GM21717 (cell line): ENCODE results near the gene SAFB2.

Experiments used
- ATAC-seq: cut with Tn5 transposase; IDR thresholded peaks from one replicate; pipeline ENCODE4 v1.9.1; 2021; ENCODE audit warnings: mild to moderate bottlenecking, moderate library complexity; ENCODE audit not compliant: unreplicated experiment

SAFB2 gene

DNA sequence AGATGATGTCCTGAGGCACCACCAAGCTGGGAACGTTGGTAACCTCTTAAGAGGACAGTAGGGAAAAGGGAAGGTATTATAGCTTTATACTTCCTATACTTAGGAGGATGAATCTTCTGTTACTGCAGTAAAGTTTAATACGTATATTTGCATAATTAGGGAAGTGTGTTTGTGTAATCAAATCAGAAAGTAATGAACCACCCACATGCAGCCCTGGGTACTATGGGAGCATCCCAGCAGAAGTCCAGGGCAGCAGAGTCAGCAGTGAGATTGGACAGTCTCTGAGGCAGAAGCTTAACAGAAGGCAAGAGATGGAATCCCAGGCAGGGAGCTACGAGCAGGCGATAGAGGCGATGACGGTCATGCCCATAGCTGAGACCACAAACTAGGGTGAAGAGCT, 12.9 kb upstream of the SAFB2 start:
- no peak for ATAC-seq

- ATAC-seq, result no peak
Measured at GRCh38 chr19:5632657-5633056, 10.1 kb upstream of the SAFB2 start.

DNA sequence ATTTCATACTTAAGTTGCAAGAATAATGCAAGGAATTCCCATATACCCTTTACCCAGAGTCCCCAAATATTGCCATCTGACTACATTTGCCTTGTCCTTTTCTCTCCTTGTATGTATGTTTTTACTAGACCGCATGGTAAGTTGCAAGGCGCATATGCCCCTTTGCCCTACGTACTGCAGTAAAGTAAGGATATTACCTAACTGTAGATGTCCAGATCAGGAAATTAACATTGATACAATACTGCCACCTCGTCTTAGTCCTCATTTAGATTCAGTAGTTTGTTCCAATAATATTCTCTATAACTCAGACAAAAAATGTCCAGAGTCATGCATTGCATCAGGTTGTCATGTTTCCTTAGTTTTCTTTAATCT, 9.7 kb upstream of the SAFB2 start:
- no peak for ATAC-seq

DNA sequence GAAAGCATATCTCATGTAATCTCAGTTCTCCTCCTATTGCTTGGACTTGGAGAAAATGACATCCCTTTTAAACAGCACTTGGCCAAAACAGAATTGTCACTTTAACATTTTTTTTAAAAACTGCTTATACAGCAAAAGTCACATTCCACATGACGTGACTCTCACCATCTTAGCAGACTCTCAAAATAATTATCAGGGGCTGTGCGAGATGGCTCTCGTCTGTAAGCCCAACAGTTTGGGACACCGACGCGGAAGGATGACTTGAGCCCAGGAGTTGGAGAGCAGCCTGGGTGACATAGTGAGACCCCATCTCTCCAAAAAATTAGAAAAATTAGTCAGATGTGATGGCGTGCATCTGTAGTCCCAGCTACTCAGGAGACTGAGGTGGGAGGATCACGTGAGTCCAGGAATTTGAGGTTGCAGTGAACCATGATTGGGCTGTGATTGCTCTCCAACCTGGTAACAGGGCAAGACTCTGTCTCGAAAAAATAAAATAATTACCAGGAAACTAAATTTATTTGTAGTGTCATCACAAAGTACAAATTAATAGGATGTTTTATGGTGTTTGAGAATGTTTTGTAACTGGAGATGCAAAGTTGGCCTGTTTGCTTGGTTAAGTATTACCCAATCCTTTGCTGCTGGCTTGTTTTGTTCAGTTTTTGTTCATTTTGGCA, 9.1 kb upstream of the SAFB2 start:
- no peak for ATAC-seq

DNA sequence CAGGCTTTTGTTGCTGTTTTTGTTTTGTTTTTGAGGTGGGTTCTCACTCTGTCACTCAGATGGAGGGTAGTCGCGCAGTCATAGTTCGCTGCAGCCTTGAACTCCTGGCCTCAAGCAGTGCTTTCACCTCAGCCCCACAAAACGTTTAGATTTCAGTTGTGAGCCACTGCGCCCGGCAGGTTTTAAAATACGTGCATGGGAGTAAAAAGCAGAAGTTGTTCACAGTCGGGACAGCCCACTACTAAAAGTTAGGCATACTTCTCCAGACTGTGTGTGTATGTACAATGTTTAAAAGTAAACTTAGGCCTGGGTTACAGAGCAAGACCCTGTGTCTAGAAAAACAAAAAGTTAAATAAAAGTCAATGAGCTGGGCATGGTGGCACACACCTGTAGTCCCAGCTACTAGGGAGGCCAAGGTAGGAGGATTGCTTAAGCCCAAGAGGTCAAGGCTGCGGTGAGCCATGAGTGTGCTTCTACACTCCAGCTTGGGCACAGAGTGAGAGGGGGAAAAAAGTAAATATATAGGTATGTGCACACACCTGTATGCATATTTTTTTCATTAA, 6.4 kb upstream of the SAFB2 start:
- ATAC-seq, result no peak

DNA sequence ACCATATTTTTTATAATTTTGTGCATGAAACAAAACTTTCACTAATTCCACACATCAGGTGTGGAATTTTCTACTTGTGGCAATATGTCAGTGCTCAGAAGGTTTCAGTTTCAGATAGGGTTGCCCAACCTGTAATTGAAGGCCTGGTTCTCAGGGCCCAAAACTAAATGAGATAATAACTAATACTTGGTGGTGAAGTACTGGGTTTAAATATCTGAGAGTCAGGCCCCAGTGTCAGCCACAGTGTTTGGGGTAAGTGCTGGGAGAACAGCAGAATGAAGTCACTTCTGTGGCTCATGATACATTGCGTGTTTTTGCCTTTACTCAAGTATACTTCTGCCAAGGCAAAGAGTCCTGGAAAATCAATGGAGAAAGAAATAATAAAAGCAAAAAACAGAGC, 5.9 kb upstream of the SAFB2 start:
- ATAC-seq, result no peak

DNA sequence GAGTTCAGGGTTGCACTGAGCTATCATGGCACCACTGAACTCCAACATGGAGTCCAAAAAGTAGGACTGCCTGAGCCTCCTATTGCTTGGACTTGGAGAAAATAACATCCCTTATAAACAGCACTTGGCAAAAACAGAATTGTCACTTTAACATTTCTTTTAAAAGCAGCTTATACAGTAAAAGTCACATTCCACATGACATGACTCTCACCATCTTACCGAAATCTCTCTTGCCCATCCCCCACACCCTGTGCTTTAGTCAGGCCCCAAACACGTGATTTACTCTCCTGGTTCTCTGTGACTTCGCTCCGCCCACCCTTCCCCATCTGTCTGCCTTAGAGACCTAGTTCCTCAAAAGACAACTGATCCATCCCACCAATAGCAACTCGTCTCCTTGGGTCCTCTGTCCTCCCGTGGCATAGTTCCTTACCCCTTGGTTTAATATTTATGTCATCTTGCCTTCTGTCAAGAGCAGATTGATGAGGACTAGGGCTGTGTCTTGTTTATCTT, 4.9 kb upstream of the SAFB2 start:
- ATAC-seq, result no peak

DNA sequence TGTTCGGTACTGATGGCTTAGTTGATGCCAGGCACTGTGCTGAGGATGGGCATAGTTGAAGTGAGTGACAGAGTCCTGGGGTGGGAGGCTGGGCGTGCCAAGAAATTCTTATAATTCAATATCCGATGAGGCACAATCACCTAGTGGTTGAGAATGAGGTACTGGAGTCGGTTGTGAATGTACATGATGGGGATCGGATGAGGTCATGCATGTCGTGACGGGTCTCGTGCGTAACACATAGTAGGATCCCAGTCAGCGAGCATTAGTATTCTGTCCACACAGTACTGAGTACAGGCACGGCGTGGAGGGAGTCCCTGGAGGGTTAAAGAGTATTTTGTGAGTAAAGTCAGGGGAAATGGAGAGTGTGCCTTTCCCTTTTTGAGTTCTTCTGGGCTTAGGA, 3.1 kb upstream of the SAFB2 start:
- ATAC-seq, result no peak

- ATAC-seq, result no peak
Measured at GRCh38 chr19:5624741-5625278, 2.2 kb upstream of the SAFB2 start.

GRCh38 chr19:5624018-5624663, 1.6 kb upstream of the SAFB2 start:
- ATAC-seq, result no peak

DNA sequence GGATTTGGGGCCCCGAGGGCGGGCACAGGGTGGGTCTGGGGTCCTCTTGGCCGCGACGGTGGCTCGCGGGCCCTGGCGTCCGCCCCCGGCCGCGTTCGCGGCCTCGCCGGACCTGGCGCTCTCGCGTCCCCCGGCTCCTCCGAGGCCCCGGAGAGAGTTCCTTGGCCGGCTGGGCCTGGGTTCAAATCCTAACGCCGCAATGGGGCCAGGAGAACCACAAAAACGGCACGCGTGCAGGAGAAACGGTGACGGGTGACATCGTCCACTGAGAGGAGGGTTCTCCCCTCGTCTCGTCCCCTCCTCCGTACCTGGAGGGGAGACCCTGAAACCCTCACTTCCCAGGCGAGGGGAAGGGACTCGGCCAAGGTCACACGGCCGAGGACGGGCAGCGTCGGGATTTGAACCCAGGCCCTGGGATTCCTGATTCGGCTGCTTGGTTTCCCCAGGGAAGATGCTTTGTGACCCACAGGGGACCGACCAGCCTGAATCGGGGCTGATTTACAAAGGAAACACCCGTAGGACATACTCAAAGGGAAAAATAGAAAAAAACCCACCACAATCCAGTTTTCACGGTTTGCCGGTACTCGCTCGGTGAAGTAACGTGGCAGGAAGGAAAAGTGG, 931 bp upstream of the SAFB2 start:
- ATAC-seq, result peak; percentile 7

GRCh38 chr19:5621945-5622464, 571 bp downstream of the SAFB2 start:
- peak; percentile 6 for ATAC-seq

GRCh38 chr19:5621311-5621944, 1.1 kb downstream of the SAFB2 start:
- no peak for ATAC-seq

DNA sequence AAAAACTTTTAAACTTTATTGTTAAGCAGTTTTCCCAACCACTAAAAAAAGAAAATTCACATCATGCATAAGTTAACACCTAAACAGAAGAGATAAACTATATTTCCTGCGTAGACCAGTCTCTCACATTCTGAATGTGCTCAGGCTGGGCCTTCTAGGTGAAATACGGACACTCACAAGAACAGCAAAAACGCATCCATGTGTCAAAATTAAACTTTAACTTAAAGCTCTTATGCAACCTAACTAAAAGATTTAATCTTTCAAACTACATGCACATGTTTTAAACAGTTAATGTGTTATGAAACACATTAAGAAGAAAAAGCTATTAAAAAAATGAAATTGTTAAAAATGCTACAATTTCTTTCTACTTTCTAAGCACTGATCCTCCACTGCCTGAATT, 2.6 kb downstream of the SAFB2 start:
- ATAC-seq, result no peak

- no peak for ATAC-seq
Measured at GRCh38 chr19:5618591-5618990, 4.0 kb downstream of the SAFB2 start.

- ATAC-seq, result no peak
Measured at GRCh38 chr19:5617080-5617479, 5.5 kb downstream of the SAFB2 start.

- no peak for ATAC-seq
Measured at GRCh38 chr19:5615756-5616327, 6.7 kb downstream of the SAFB2 start.

DNA sequence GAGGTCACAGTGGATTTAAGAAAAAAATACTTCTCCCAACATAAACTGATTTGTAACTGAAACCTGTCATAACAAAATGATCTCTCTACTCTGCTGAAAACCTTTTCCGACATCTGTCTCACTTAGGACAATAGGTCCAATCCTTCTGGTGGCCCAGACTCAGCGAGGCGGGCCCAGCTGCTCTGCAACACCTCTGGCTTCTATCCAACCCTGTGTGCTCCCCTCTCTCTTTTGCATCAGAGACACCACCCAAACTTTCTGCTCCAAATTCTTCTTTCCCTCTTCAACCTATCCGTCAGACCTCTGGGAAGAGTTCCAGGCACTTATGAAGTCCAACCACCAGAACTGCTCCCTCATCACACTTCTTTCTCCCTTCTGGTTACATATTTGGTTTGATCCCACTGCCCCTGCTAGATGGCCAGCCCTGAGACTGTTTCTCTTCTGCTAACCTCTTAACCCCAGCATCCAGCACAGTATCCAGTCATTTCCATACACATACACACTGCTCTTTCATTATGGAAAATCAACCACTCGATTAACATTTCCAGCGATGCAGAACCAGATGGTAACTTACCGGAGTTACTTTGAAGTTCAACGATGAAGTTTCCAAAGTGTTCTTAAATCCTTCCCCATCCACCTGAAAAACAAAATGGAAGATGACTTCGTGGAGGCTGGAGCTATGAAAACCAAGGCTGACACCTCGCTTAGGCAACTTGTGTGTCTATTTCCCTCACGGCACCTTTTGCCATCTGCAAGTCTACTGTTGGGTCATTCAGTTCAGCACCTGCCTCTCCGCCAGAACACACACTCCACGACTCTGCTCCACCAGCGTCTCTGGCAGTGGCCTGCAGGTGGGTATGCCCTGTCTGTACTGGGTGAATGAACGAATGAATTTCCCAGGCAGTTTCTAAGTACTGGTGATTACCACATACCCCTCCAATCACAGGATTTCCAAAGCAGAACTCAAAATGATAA, 9.4 kb downstream of the SAFB2 start:
- no peak for ATAC-seq

DNA sequence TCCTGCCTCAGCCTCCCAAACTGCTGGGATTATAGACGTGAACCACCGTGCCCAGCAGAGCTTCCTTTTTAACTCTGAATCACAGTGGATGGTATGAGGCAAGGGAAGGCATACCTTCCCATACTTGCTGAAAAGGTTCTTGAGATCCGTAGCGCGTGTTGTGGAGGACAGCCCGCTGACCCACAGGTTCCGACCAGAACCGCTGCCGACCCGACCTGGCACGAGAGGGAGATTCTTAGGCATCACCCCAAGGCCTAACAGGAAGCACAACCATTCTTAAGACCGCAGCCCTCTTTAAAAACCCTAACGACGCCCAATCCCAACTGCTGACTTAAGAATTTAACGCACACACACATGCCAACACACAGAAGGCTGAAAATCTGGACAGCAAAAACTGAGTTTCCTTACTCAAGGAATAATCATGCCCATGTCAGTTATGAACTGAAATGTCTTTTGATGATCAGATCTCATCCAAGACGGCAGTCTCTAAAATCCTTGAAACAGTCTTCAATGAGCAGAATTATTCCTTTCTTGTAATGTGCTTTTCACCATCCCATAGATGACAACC, 12.6 kb downstream of the SAFB2 start:
- ATAC-seq, result no peak
